Measurements from ENCODE around the gene GAS7.
"Not testable (repeated sequence)": the region's sequence is repeated elsewhere in the genome, so short reads cannot be mapped to it uniquely, and the experiment has no call there.

GAS7 gene

GRCh38 chr17:10072556-10073425 is 125.6 kb downstream of the GAS7 start:
- DNase-seq (no peak), ATAC-seq (no peak)
- Mint-ChIP-seq H3K9me3 (peaks cover 5 to 6% of the 10 kb centered on the region in 2 donors), H3K27me3 (peaks cover 10% of the 10 kb centered on the region), H3K4me3 (no peak overlapping the region), H3K27ac (no peak overlapping the region), H3K4me1 (no peaks in the 10 kb centered on the region)

GRCh38 chr17:10072086-10072485 is 126.3 kb downstream of the GAS7 start:
- Mint-ChIP-seq H3K27ac (no peak overlapping the region), H3K4me1 (no peaks in the 10 kb centered on the region), H3K4me3 (no peak overlapping the region), H3K27me3 (peaks cover 10% of the 10 kb centered on the region), H3K9me3 (no peaks in the 10 kb centered on the region)
- DNase-seq (no peak), ATAC-seq (no peak)

GRCh38 chr17:10071141-10071540 is 127.3 kb downstream of the GAS7 start:
- no peak overlapping the region for H3K4me3 Mint-ChIP-seq
- DNase-seq (no peak), ATAC-seq (no peak)
- peaks cover 10% of the 10 kb centered on the region for H3K27me3 Mint-ChIP-seq
- no peaks in the 10 kb centered on the region for H3K9me3 Mint-ChIP-seq
- H3K27ac Mint-ChIP-seq: no peak overlapping the region
- H3K4me1 Mint-ChIP-seq: no peaks in the 10 kb centered on the region

GRCh38 chr17:10070690-10071089 is 127.7 kb downstream of the GAS7 start:
- DNase-seq (no peak), ATAC-seq (no peak)
- H3K27ac Mint-ChIP-seq: no peak overlapping the region
- no peak overlapping the region for H3K4me3 Mint-ChIP-seq
- H3K4me1 Mint-ChIP-seq: no peaks in the 10 kb centered on the region
- H3K9me3 Mint-ChIP-seq: peaks cover 3% of the 10 kb centered on the region in 2 donors
- peaks cover 10% of the 10 kb centered on the region for H3K27me3 Mint-ChIP-seq

GRCh38 chr17:10069301-10069700 is 129.1 kb downstream of the GAS7 start:
- H3K4me3 Mint-ChIP-seq: no peak overlapping the region
- H3K4me1 Mint-ChIP-seq: no peaks in the 10 kb centered on the region
- H3K27me3 Mint-ChIP-seq: peaks cover 10% of the 10 kb centered on the region
- DNase-seq (no peak), ATAC-seq (no peak)
- no peak overlapping the region for H3K27ac Mint-ChIP-seq
- H3K9me3 Mint-ChIP-seq: peaks cover 8 to 15% of the 10 kb centered on the region in 2 donors

- no peak overlapping the region for H3K27ac Mint-ChIP-seq
Observed at GRCh38 chr17:10067446-10068143, 130.8 kb downstream of the GAS7 start.

GRCh38 chr17:10064536-10064935 is 133.9 kb downstream of the GAS7 start:
- ATAC-seq (no peak), DNase-seq (no peak)
- Mint-ChIP-seq H3K4me1 (peaks cover 18% of the 10 kb centered on the region), H3K4me3 (no peak overlapping the region), H3K27ac (peak overlapping the region in 1 of 2 donors; percentile 33), H3K27me3 (no peaks in the 10 kb centered on the region), H3K9me3 (peaks cover 8 to 15% of the 10 kb centered on the region in 2 donors)

More at GRCh38 chr17:10067446-10068143, 130.8 kb downstream of the GAS7 start:
- no peak for ATAC-seq
- Mint-ChIP-seq H3K4me3 (no peak overlapping the region), H3K4me1 (peaks cover 16% of the 10 kb centered on the region), H3K9me3 (peaks cover 8 to 15% of the 10 kb centered on the region in 2 donors), H3K27me3 (peaks cover 6% of the 10 kb centered on the region)
- no peak for DNase-seq

- ATAC-seq (peak; percentile 88), DNase-seq (peak in 1 of 2 donors; percentile 56)
- Mint-ChIP-seq H3K9me3 (peaks cover 8 to 15% of the 10 kb centered on the region in 2 donors), H3K27ac (no peak overlapping the region), H3K4me3 (peak overlapping the region in 1 of 2 donors; percentile 13), H3K27me3 (no peaks in the 10 kb centered on the region), H3K4me1 (peaks cover 18% of the 10 kb centered on the region)
Observed at GRCh38 chr17:10063730-10064241, 134.6 kb downstream of the GAS7 start.

- DNase-seq (no peak), ATAC-seq (peak; percentile 58)
- Mint-ChIP-seq H3K27ac (no peak overlapping the region), H3K27me3 (no peaks in the 10 kb centered on the region), H3K4me1 (peaks cover 18% of the 10 kb centered on the region), H3K4me3 (no peak overlapping the region), H3K9me3 (peaks cover 8 to 15% of the 10 kb centered on the region in 2 donors)
Observed at GRCh38 chr17:10062691-10063385, 135.6 kb downstream of the GAS7 start.

GRCh38 chr17:10061111-10061845 is 137.1 kb downstream of the GAS7 start:
- no peaks in the 10 kb centered on the region for H3K27me3 Mint-ChIP-seq
- H3K4me3 Mint-ChIP-seq: no peak overlapping the region
- ATAC-seq: no peak
- DNase-seq: no peak
- H3K9me3 Mint-ChIP-seq: peaks cover 8 to 15% of the 10 kb centered on the region in 2 donors
- H3K4me1 Mint-ChIP-seq: peaks cover 18% of the 10 kb centered on the region
- no peak overlapping the region for H3K27ac Mint-ChIP-seq

GRCh38 chr17:10060526-10060925 is 137.9 kb downstream of the GAS7 start:
- DNase-seq: no peak
- Mint-ChIP-seq H3K27ac (no peak overlapping the region), H3K4me1 (peaks cover 18% of the 10 kb centered on the region), H3K4me3 (no peak overlapping the region), H3K9me3 (peaks cover 4 to 10% of the 10 kb centered on the region in 2 donors), H3K27me3 (no peaks in the 10 kb centered on the region)
- no peak for ATAC-seq

GRCh38 chr17:10059684-10060211 is 138.7 kb downstream of the GAS7 start:
- DNase-seq (no peak), ATAC-seq (no peak)
- H3K4me3 Mint-ChIP-seq: no peak overlapping the region
- peaks cover 18% of the 10 kb centered on the region for H3K4me1 Mint-ChIP-seq
- H3K9me3 Mint-ChIP-seq: peaks cover 0 to 4% of the 10 kb centered on the region in 2 donors
- H3K27ac Mint-ChIP-seq: peak overlapping the region in 1 of 2 donors; percentile 48
- H3K27me3 Mint-ChIP-seq: no peaks in the 10 kb centered on the region

- peaks cover 17% of the 10 kb centered on the region for H3K4me1 Mint-ChIP-seq
- no peaks in the 10 kb centered on the region for H3K9me3 Mint-ChIP-seq
- ATAC-seq (no peak), DNase-seq (no peak)
- no peak overlapping the region for H3K4me3 Mint-ChIP-seq
- H3K27me3 Mint-ChIP-seq: no peaks in the 10 kb centered on the region
- H3K27ac Mint-ChIP-seq: no peak overlapping the region
Observed at GRCh38 chr17:10058921-10059683, 139.3 kb downstream of the GAS7 start.

GRCh38 chr17:10057466-10057865 is 140.9 kb downstream of the GAS7 start:
- not testable (repeated sequence) for H3K4me1 Mint-ChIP-seq, H3K27ac Mint-ChIP-seq, H3K9me3 Mint-ChIP-seq, ATAC-seq, H3K27me3 Mint-ChIP-seq, DNase-seq, H3K4me3 Mint-ChIP-seq

Data from stimulated activated naive CD8-positive, alpha-beta T cell treated with anti-CD3 and anti-CD28 coated beads, Interleukin-15, amount 100 ng/mL, for 72 hours (primary cell).